ENCODE data around the gene RALB. TPM values are rescaled to one million over a fixed set of nuclear protein-coding genes. Genes with fewer than 3 reads are reported as not detected.

The RALB gene
- total RNA-seq, 4 donors from 2014 or later, result 35.5 to 56.6 (median 53.4) TPM

GRCh38 chr2:120224735-120225548, 27.7 kb upstream of the RALB start:
- TF ChIP-seq CTCF (IDR thresholded peaks at IDR 0.05), result no peak
- TF ChIP-seq POLR2A (IDR thresholded peaks at IDR 0.05), result no peak
- TF ChIP-seq POLR2AphosphoS5 (IDR thresholded peaks at IDR 0.05), result no peak
- WGBS, 2 donors (ENCODE audit: low coverage in 1 of 2), result no CpG with 5 or more reads among the region's 9 CpGs
- no peak for ATAC-seq

DNA sequence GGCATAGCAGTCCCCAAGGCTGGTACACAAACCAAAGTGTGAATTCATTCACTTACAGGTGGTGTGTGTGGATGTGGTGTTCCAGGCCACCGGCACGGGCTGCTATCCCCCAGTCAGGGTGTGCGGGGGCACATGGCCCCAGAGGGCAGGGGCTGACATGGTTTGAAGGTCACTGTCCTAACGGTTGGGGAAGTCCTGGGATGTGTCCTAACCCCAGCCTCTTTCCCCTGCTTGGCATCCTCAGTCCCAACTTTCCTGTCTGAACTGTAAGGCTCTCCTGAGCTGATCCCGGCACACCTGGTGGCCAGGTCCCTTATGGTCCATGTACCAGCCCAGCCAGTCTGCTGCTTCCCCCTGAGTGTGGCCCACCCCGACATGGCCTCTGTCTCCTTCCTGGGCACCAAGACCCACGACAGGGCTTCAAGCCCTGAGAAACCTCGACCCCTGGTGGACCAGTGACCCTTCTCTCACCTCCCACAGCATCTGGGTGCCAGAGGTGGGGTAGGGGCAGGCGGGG, 27.0 kb upstream of the RALB start:
- no peak for ATAC-seq

More at GRCh38 chr2:120224735-120225548, 27.7 kb upstream of the RALB start:
- H3K4me1 ChIP-seq, result peaks cover 0 to 57% (median 10%) of the 10 kb centered on the region in 3 donors
- peaks cover 0 to 6% (median 0%) of the 10 kb centered on the region in 3 donors for H3K9me3 ChIP-seq
- H3K27ac ChIP-seq, result no peak overlapping the region
- no peak overlapping the region for H3K4me3 ChIP-seq
- H3K27me3 ChIP-seq, result no peaks in the 10 kb centered on the region
- peaks cover 0 to 6% of the 10 kb centered on the region in 2 donors for H3K36me3 ChIP-seq

DNA sequence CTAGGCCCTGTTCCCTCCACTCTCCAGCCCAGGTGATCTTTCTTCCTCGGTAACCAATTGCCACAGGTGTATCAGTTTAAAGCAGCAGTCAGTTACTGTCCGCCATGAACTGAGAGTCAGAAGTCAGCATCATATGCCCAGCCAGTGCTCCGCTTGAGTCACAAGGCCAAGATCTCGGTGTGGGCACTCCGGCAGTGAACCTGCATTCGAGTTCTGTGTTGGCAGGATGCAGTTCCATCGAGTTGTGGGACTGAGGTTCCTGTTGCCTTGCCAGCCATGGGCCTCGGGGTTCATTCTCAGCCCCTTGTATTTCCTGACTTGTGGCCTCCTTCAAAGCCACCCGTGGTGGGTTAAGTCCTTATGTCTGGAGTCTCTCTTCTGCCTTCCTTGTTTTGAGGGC, 26.3 kb upstream of the RALB start:
- H3K9me3 ChIP-seq, result peaks cover 0 to 6% (median 0%) of the 10 kb centered on the region in 3 donors
- H3K4me3 ChIP-seq, result no peak overlapping the region
- no peak for ATAC-seq
- H3K27ac ChIP-seq, result no peak overlapping the region
- H3K4me1 ChIP-seq, result peaks cover 0 to 43% (median 10%) of the 10 kb centered on the region in 3 donors
- H3K36me3 ChIP-seq, result no peaks in the 10 kb centered on the region
- H3K27me3 ChIP-seq, result no peaks in the 10 kb centered on the region
- no peak for TF ChIP-seq POLR2A (IDR thresholded peaks at IDR 0.05)
- TF ChIP-seq POLR2AphosphoS5 (IDR thresholded peaks at IDR 0.05), result no peak
- no peak for TF ChIP-seq CTCF (IDR thresholded peaks at IDR 0.05)
- TF ChIP-seq EP300 (IDR thresholded peaks at IDR 0.05), result no peak
- 83 to 94% methylated on average over 3 to 7 of the region's 9 CpGs for WGBS, 2 donors (ENCODE audit: low coverage in 1 of 2)

More for the DNA sequence above, 27.0 kb upstream of the RALB start:
- 100% methylated on average over 1 of the region's 9 CpGs; no CpG with 5 or more reads in 1 of the 2 donors for WGBS, 2 donors (ENCODE audit: low coverage in 1 of 2)
- Histone ChIP-seq H3K27ac (no peak overlapping the region), H3K4me1 (peaks cover 0 to 50% (median 10%) of the 10 kb centered on the region in 3 donors), H3K4me3 (no peak overlapping the region), H3K36me3 (no peaks in the 10 kb centered on the region), H3K9me3 (peaks cover 0 to 6% (median 0%) of the 10 kb centered on the region in 3 donors), H3K27me3 (no peaks in the 10 kb centered on the region)
- TF ChIP-seq EP300 (IDR thresholded peaks at IDR 0.05) (no peak), POLR2AphosphoS5 (IDR thresholded peaks at IDR 0.05) (no peak)

DNA sequence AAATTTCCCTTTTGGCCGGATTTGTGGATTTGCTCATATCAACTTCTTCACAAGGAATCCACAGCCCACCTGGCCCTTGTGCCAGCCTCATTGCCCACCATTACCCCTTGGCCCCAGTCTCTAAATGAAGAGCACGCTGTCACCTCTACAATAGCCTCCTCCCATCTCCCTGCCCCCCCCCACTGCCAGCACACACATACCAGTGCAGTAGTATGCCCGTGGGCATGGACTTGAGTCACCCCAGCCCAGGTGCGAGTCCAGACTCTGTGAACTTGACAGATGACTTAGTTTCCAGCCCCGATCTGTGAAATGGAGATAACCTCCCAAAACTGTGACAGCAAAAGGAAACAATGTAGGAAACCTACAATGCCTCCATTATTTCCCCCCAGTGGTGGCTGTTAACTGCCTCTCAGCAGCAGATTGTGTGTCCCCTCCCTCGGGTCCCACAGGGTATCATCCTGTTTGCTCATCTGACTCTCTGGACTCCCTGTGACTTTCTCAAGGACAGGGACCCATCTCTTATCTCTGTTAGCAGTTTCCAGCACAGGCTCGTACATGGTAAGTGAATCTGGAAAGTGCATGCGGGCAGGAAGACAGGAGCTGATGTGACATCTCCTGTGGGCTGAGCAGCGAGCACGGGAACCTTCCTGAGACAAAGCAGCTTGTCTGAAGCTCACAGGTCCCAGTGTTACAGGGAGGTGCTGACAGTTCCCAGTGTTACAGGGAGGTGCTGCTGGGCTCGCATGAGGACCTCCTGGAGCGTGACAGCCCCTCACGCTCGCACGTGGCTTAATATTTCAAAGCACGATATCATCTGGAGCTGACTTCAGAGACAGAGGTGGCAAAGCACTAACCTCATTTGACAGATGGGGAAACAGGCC, 25.3 kb upstream of the RALB start:
- 61 to 100% methylated on average over 3 to 4 of the region's 16 CpGs for WGBS, 2 donors (ENCODE audit: low coverage in 1 of 2)
- Histone ChIP-seq H3K4me3 (no peak overlapping the region), H3K4me1 (peaks cover 0 to 32% (median 9%) of the 10 kb centered on the region in 3 donors), H3K27ac (no peak overlapping the region), H3K27me3 (no peaks in the 10 kb centered on the region), H3K9me3 (peaks cover 0 to 4% (median 0%) of the 10 kb centered on the region in 3 donors), H3K36me3 (no peaks in the 10 kb centered on the region)
- TF ChIP-seq POLR2A (IDR thresholded peaks at IDR 0.05) (no peak), CTCF (IDR thresholded peaks at IDR 0.05) (no peak), EP300 (IDR thresholded peaks at IDR 0.05) (no peak), POLR2AphosphoS5 (IDR thresholded peaks at IDR 0.05) (no peak)
- no peak for ATAC-seq

GRCh38 chr2:120228503-120228902, 24.1 kb upstream of the RALB start:
- no peak for ATAC-seq
- Histone ChIP-seq H3K27ac (no peak overlapping the region), H3K4me1 (peaks cover 0 to 33% (median 4%) of the 10 kb centered on the region in 3 donors), H3K9me3 (no peaks in the 10 kb centered on the region), H3K4me3 (no peak overlapping the region), H3K36me3 (no peaks in the 10 kb centered on the region), H3K27me3 (no peaks in the 10 kb centered on the region)
- WGBS, 2 donors (ENCODE audit: low coverage in 1 of 2), result 31 to 37% methylated on average over 5 of the region's 5 CpGs
- TF ChIP-seq CTCF (IDR thresholded peaks at IDR 0.05) (no peak), EP300 (IDR thresholded peaks at IDR 0.05) (no peak)
